Suppressor macrophage (primary cell): ENCODE data around the gene PLA2G2C.
A peak's percentile ranks its signal among the peaks of the same experiment; 100 is the strongest.
"Not testable (repeated sequence)": the region's sequence is repeated elsewhere in the genome, so short reads cannot be mapped to it uniquely, and the experiment has no call there.

Source experiments
- DNase-seq, 4 experiments: peaks; one replicate each; pipeline ENCODE4 v3.0.0-alpha.2; 2020 to 2022
- total RNA-seq, 17 experiments: gene quantifications; one replicate each; lab custom pipeline; 2026; ENCODE audit warnings: mixed read lengths in 6 of 17, inconsistent platforms in 3 of 17; lab: John Stamatoyannopoulos, UW

PLA2G2C gene, protein sequence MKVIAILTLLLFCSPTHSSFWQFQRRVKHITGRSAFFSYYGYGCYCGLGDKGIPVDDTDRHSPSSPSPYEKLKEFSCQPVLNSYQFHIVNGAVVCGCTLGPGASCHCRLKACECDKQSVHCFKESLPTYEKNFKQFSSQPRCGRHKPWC
- total RNA-seq, result 0 to 1.2 (median 0.05) reads per million in 17 experiments

DNA sequence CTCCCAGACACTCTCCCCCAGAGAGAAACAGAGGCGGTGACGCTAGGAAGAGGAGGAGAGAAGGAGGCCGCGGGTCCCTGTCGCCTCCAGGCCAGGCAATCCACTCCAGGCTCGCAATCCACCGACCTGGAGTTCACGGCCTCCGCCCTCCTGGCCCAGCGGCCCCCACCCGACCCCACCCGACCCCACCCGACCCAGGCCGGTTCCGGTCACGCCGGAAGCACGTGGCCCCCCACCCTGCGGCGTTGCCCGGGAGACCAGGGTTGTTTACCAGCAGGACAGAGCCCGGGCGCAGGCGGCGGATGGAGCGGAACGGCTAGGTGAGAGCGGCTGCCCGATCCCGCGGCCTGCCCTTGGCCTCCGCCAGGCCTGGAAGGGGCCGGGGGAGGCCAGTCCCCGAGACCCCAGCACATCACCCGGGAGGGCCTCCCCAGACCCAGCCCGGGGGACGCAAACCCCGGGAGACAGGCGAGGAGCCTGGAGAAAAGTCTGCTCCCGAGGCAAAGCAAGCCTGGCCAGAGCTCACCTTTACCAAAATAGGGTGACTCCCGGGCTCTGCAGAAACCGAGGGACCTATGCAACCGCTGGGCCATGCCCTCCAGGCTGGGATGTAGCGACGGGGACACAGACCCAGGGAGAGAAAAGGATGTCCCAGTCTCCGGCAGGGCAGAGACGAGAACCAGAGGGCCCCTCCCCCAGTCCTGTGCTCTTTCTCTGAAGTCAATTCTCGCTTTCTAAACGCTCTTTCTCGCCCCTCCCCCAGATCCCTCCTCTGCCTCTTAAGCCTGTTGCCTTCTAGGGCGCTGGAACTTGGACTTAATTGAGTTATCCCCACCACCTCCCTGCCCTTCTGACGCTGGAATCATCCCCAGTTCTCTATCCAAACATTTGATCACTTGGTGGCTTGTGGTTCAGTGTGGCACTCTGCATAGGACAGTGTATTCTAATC is at the start of gene PLA2G2C, which contains the start of gene UBXN10:
PLA2G2C (minus strand) TSS at position 685 of the 949 bp plus-strand sequence. CDS start 9,155 bp downstream, outside the sequence.
UBXN10 (plus strand) TSS at position 263 of the 949 bp plus-strand sequence. CDS start 4,466 bp downstream, outside the sequence.
- DNase-seq, result no peak

DNA sequence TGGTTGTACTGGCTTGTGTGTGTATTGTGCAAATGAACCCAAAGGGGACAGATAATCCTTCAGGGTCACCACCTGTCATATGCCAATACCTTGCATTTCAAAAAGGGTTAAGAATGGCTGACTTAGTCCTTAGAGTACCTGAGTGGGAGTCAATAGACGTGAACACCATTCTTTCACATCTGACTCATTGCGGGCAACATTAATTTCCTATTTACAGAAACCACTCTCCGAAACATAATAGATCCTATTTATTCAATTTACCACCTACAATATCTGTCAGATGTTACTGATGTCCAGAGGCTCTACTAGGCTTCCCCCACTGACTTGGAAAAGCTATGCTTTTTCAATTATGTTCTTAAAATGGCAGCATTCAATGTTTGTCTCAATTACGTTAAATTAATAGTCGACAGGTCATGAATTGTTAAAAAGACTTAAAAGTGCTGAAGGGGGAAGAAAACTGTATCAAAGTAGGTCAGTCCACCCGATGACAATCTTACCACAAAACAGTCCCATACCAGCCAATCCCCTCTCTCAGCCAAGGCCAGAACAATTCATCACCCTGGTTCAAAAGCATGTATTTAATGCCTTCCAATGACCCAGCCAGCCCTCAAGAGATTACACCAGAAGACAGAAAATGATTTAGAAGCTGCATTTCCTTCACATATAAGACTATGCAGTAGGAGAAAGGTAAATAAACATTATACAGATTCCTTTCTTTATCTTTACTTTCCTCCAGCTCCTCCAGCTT is 48.6 kb upstream of the PLA2G2C start:
- no peak for DNase-seq

DNA sequence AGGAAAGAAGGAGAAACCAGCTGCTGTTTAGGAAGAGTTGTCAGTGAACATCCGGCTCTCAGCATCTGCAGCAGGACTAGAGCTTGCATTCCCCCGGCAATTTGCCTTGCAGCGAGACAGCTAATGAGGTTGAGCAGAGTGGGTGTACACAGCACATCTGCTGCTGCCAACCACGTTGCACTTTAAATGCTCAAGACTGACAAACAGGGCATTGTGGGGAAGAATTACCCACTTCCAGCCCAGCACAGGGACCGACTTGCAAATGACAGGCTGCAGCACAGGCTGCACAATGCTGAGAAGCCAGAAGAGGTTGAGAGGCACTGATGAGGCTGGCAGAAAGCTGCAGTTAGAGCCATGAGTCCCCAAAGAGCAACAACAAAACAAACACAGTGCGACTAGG is 47.5 kb upstream of the PLA2G2C start:
- no peak for DNase-seq

DNA sequence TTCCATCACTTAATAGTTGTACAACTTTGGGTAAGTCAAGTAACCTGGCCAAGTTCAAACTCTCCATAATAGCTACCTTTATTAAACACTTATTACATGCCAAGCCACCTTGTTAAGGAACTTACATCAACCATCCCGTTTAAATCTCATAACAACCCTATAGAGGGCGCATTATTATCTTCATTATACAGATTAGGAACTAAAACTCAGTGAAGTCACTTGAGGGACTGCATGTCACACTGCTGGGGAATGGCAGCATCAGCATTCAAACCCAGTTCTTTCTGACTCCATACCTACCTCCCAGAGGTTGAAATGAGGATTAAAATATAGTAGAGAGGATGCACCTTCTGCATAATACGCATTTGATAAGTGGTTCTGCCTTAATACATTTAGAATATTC is 47.1 kb upstream of the PLA2G2C start:
- DNase-seq, result peak in 3 of 4 experiments; percentile 5 to 66 (median 45)

DNA sequence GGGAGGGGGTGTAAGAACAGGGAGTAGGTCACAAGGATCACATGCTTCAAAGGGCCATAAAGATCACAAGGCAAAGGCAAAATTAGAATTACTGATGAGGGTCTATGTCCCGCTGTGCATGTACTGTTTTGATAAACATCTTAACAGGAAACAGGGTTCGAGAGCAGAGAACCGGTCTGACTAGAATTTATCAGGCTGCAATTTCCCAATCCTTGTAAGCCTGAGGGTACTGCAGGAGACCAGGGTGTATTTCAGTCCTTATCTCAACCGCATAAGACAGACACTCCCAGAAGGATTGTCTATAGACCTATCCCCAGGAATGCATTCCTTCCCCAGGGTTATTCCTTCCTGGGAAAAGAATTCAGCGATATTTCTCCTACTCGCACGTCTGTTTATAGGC is 46.2 kb upstream of the PLA2G2C start:
- not testable (repeated sequence) for DNase-seq

DNA sequence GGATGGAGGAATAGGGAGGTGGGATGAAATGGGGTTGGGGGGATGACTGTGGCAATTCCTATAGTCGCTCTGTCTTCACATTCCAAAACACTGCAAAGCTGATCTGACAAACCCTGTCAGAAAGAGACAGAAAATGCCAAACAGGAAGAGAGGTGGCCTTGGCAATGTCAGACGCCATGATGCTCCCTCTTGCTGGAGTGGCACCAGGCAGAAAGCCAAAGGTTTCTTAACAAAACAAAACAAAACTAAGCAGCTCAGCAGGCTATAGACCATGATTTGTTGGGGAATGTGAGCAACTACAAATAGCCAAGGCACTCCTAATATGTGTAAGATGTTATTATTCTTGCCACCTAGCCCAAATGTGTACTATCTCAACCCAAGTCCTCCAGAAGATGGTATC is 42.9 kb upstream of the PLA2G2C start:
- no peak for DNase-seq

DNA sequence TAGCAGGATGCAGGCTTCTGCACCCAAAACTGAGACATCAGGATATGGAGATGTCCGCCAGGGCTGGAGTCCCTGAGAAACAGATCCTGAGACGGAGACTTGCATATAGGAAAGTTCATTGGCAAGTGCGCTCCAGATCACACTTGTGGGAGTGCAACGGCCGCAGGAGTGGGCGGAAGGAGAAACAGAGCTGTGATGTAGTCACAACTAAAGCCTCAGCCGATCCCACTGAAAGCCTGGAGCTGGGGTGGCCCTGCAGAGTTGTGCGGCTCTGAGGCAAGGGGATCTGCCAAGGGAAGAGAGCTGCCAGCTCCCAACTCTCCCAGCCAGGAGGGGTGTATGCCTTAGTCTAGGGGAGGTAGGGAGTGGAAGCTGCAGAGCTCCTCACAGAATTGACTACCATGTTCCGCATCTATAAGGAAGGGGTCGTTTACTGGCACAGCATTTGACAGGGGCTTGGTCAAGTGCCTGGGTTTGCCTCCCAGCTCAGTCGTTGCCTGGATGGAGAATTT is 42.1 kb upstream of the PLA2G2C start:
- DNase-seq, result no peak

DNA sequence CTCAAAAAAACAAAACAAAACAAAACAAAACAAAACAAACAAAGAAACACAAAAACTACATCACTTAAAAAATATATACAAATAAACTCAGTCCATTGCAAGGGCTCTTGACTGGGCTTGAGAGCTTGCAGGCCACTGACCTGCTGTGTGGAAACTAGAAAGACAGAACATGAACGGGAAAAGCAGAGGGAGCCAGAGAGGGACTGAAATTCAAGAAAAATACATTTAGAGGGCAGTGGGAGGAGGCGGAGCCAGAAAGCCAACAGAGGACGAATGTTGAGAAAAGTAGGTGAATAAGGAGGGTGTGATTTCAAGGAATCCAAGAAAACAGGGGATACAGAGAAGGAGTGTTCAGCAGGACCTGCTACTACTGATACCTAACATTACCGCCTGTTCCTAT is 41.4 kb upstream of the PLA2G2C start:
- no peak for DNase-seq

DNA sequence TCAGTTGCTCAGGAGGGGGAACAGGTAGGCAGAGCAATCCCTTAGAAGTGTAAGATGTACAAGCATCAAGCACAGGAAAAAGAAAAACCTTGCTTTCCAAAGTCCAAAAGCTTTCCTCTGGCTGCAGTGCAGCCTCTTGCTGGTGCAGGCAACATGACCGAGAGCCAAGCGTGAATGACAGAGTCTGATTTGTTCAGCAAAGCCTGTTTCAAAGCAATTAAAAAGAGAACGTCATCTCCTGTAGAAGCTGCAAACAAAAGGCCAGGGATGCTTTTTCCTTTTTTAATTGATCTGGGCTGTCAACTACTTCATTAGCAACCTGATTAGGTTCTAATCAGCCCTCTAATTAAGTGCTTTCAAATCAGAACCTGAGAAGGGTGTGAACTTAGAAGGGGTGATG is 38.2 kb upstream of the PLA2G2C start:
- DNase-seq, result no peak

DNA sequence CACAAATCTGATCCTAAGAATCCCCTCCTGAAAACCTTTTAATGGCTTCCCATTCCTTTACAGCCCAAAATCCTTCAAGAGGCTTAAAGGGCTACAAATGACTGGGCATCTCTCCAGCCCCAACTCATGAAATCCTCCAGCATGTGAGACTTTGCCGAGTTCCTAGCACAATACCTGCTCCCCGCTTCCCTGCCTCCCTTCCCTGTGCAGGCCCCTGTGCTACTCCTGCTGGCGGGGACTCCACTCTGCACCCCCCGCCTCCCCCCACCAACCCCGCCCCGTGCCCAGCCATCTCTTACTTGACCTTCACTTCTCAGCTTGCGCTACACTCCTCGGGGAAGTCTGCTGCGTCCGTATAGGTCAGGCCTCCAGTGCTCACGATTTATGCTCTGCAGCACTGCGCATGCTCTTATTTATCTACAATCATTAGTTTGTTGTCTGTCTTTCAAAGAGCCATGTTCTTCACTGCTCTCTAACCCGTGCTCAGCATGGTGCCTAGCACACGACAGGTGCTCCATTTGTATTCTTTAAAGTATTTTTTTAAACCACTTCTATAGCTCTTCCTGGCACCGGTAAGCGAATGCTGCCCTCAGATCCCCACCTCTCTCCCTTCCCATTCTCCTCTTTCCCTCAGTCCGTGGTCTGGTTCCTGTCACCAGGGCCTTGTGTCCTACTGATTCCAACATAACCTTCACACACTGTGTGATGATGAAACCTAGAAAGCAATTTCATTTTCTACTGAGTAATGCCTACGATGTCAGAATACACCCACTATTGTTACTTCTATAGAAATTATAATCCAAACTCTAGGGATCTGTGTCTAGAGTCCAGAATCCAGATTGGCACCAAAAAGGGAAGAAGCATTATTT is 37.5 kb upstream of the PLA2G2C start:
- no peak for DNase-seq

DNA sequence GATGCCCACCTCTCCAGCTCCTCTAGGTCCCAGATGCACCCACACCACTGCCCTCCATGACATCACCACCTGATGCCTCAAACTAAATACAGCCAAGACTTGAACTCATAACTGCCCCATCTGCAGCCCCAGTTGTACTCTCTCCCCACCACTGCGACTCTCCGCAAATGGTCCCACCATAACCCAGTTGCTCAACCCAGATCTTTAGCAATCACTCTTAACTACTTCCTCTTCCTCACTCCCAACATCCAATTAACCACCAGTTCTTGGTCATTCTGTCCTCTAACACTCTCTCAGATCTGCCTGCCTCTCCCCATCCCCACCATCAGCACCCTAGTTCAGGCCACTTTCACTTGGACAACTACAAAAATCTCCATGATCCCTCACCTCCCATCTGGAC is 36.8 kb upstream of the PLA2G2C start:
- peak; percentile 7 to 44 (median 24) for DNase-seq

DNA sequence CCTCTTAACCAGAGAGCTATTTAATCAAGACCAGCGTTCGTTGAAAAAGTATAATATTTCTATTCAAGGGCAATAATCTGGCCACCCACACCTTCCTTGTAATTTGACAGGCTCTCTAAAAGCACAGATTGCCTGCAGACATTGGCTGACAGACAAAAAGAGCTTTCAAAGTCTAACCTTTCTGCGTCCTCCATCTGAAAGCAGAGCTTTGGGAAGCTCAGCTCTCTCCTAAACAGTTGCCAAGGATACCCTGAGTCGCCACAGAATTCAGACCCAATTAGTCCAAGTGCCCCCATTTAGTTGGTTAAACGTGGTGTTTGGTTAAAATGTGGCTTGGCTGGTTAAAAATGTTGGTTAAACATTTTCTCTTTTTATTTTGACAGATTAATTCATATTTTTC is 33.7 kb upstream of the PLA2G2C start:
- no peak for DNase-seq

DNA sequence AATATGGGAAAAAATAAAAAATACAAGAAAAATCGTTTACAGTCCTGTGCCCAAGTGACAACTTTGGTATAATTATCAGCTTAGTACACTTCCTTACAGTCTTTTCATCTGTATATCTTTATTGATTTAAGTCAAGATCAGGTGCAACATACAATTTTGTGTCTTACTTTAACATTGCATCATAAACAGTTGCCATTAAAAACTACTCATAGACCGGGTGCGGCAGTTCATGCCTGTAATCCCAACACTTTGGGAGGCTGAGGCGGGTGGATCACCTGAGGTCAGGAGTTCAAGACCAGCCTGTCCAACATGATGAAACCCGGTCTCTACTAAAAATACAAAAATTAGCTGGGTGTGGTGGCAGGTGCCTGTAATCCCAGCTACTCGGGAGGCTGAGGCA is 32.7 kb upstream of the PLA2G2C start:
- not testable (repeated sequence) for DNase-seq

DNA sequence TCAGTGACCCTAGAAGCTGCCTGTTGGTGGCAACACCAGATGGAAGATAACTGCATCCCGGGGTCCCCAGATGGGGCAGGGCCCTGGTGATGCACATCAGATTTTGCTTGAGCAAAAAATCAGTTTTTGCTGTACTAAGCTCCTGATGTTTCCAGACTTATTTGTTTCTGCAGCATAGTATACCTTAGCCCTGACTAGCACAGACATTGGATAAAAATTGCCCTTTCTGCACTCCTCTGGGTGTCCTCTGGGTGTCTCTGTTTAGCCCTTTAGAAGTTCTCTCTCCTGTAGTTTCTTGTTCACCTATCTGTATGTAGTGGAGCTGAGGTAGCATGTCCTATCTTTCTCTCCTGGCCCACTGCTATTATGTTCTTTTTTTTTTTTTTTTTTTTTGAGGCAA is 30.3 kb upstream of the PLA2G2C start:
- DNase-seq, result peak in 2 of 4 experiments; percentile 6 to 33

DNA sequence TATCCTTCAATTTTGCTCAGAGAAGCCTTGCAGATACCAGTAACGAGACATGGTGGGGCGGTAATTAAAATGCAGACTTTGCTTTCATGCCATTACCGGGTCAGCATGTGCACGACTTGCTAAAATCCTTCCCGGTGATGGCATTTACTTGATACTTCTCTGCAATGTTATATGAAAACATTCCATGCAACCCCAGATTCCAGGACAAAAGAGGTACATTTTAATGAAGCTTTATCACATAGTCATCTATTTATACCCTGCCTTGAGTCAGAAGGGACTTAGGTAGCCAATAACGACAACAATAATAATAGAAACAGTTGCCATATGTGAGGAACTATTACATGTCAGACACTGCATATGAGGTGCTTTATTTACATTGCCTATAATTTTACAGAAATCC is 29.4 kb upstream of the PLA2G2C start:
- no peak for DNase-seq

DNA sequence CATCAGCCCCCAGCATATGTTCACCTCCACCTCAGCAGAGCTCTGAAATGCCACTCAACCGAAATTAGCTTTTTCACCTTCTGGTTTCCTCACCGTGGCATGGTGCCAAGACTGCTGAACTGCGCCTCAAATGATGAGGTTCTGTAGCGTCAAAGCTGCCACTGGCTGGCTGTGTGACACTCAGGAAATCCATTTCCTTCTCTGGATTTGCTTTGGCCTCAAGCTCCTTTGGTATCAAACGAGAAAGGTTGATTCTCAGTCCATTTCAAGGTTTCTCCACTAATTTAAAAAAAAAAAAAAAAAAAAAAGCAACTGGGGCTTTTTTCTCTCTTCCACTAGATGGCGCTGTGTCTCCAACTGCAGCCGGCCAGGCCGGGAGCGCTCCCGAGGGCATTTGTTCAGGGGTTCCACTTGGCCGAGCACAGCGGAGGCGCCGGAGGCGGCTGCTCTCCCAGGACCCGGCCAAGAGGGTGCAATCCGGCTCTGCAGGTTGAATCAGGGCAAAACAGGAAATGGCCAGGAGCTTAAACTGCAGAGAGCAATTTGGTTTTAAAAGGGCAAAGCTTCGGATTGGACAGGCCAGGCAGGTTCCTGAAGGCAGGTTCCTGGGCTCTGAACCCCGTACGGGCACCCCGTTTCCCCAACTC is 26.5 kb upstream of the PLA2G2C start:
- DNase-seq, result peak; percentile 56 to 85 (median 75)

DNA sequence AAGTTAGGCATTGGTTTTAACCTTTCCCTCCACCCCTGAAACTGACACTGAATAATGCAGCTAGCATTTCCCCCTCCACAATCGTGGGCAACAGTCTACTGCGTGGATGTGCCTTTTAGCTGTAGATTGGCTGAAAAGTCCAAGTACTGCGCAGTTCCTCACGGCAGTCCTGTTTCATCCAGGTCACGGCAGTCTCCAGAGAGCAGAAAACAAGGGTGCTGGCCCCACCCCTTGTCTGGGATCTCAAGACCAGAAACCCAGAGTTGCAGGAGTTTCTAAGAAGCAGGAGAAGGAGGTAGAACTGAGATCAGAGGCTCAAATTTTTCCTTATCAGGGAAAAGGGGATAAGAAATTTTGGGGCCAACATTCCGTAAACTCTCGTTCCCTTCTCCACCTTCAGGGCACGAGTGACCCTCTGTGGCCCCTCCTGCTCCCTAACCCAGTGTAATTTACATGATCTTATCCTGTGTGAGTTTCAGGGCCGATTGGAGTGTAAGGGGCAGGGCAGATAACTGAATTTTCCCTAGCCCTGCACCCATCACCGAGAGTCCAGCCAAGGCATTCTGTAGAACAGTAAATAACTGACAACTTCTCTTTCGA is 25.9 kb upstream of the PLA2G2C start:
- DNase-seq, result no peak

DNA sequence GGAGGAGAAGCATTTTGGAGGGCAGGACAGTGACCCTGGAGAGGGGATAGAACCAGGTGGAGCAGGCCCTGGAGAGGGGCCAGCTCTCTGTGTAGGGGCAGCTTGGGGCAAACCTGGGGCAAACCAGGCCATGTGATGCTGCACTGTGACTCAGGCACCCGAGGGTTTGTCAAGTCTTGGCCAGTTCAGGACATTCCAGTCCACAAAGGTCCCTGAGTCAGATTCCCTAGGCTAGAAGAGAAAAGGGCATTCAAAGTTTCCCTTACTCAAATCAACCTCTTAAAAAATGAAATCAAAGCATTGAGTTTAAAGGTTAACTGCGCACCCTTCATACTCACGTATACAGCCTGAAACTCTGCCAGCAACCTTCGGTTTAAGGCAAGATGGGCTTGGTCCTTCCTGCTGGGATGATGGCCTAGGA is 25.2 kb upstream of the PLA2G2C start:
- DNase-seq, result no peak

DNA sequence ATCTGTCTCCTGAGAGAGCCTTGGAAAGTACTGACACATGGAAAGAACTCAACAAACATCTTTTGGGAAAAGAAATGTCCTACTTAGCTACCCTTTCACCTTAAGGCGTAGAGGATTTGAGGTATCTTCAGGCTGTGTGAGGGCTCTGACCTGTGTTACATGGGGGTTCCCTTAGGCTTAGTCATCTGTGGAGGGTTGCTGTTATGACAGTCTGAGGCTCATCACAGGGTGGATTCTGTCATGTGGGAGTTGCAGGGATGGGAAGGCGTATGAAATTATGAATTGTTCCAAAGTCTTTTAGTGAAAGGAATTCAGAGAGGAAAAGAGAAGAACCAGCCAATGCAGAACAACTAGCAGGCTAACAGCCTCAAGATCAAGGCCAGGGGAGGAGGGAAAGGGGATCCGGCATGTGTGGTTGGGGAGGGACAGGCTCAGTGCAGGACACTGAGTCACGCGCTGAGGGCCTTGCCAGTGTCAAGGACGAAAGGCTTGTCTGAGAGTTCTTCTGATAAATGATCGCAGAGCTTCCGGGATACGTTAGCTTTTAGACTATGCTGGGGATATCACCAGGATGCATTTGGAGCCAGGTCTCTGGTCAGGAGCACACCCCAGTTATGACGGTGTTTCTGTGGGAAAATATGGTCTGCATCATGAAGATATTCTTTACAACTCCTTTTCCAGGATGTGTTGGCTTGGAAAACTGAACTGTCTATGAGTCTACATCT is 24.6 kb upstream of the PLA2G2C start:
- DNase-seq, result no peak

DNA sequence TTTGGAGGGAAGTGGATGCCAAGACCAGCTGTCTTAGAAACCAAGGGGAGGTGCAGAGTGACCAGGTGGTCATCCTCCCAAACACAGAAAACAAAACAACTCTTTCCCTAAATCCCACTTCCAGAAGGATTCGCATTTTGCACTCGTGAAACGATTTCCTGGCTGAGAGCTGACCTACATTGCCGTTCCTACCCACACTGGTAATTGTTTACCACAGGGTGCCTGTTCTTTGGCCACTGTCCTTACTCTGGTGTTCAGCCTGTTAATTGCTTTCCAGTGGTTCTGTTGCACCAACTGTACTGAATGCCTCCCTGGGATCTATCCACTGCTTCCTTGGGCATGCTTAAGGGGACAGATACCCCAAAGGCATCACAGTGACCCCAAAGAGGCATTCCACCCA is 23.2 kb upstream of the PLA2G2C start:
- no peak for DNase-seq
